HG03469 (cell line): ENCODE results near the gene LEPR.
"Not testable (repeated sequence)": the region's sequence is repeated elsewhere in the genome, so short reads cannot be mapped to it uniquely, and the experiment has no call there.

ENCODE experiments used
- ATAC-seq: cut with Tn5 transposase; IDR thresholded peaks from one replicate; pipeline ENCODE4 v1.9.1; 2021; ENCODE audit warnings: mild to moderate bottlenecking, moderate library complexity, moderate number of reproducible peaks; ENCODE audit not compliant: unreplicated experiment

The LEPR gene, protein sequence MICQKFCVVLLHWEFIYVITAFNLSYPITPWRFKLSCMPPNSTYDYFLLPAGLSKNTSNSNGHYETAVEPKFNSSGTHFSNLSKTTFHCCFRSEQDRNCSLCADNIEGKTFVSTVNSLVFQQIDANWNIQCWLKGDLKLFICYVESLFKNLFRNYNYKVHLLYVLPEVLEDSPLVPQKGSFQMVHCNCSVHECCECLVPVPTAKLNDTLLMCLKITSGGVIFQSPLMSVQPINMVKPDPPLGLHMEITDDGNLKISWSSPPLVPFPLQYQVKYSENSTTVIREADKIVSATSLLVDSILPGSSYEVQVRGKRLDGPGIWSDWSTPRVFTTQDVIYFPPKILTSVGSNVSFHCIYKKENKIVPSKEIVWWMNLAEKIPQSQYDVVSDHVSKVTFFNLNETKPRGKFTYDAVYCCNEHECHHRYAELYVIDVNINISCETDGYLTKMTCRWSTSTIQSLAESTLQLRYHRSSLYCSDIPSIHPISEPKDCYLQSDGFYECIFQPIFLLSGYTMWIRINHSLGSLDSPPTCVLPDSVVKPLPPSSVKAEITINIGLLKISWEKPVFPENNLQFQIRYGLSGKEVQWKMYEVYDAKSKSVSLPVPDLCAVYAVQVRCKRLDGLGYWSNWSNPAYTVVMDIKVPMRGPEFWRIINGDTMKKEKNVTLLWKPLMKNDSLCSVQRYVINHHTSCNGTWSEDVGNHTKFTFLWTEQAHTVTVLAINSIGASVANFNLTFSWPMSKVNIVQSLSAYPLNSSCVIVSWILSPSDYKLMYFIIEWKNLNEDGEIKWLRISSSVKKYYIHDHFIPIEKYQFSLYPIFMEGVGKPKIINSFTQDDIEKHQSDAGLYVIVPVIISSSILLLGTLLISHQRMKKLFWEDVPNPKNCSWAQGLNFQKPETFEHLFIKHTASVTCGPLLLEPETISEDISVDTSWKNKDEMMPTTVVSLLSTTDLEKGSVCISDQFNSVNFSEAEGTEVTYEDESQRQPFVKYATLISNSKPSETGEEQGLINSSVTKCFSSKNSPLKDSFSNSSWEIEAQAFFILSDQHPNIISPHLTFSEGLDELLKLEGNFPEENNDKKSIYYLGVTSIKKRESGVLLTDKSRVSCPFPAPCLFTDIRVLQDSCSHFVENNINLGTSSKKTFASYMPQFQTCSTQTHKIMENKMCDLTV

DNA sequence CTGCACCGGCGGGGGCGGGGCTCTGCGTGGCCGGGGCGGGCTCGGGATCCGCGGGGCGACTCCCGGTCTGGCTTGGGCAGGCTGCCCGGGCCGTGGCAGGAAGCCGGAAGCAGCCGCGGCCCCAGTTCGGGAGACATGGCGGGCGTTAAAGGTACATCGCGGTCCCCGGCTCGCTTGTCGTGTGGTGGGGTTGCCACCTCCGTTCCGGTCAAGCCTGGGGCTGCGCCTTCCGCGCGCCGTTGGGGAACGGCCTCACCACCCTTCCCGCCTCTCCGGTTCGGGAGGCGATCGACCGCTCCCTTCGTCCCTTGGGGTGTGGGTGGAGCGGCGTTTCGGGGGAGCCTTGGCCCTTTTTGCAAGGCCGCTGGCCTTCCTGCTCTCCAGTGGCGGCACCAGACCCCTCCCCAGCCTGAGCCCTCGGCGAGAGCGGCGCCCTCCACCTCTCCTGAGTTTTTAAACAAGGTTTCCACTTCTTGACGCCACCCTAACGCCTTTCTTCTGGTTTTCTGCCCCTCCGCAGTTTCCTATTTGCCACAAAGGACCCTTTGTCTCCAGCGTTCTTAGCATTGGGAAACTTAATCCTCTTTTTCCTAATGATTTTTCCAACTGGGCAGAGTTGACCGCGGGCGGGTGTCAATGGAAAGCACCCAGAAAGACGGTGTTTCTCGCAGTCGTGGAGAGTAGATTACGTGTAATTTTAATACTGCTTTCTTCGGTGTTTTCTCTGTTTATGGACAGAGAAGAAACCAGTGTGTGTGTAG is at the start of gene LEPR, which contains the start of gene LEPROT:
TSS of gene LEPR (plus strand) at position 79 of the 761 bp plus-strand sequence. CDS start 144,898 bp downstream, outside the sequence.
TSS of gene LEPROT (plus strand) at position 79 of the 761 bp plus-strand sequence. CDS start at position 136, 57 bp downstream.
- ATAC-seq, result no peak

DNA sequence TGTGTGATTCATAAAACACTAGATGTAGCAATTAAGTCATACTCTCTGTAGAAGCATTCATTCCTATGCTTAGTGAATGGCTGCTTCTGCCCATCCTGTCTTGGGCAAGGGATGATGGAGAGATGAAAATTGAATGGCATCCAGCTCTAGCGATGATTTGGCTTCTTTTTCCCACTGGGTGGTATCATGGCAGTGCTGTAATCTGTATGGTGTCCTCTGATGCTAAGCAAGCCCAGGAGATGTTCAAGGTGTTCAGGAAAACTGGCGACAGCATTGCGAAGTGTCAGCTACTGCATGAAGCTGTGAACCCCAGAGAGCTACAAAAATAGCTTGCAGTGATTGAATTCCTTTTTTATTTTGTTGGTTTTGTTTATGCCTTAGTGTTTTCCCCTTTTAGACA is 48.9 kb upstream of the LEPR start:
- no peak for ATAC-seq

DNA sequence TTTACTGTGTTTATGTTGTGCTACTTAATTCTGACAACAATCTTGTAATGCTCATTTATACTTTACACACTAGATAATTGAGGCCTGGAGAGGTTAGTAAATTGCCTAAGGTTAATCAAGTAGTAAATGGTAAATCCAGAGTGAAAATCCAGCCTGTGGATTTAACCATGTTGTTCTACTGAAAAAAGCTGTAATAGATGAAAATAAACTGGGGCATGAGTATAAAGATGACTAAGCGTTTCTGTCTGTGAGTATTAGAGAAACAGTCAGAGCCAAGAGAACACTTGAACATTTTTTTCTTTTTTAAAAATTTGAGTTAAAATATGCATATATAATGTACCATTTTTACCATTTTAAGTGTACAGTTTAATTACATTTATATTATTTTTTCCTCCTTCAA is 47.9 kb upstream of the LEPR start:
- ATAC-seq, result no peak

DNA sequence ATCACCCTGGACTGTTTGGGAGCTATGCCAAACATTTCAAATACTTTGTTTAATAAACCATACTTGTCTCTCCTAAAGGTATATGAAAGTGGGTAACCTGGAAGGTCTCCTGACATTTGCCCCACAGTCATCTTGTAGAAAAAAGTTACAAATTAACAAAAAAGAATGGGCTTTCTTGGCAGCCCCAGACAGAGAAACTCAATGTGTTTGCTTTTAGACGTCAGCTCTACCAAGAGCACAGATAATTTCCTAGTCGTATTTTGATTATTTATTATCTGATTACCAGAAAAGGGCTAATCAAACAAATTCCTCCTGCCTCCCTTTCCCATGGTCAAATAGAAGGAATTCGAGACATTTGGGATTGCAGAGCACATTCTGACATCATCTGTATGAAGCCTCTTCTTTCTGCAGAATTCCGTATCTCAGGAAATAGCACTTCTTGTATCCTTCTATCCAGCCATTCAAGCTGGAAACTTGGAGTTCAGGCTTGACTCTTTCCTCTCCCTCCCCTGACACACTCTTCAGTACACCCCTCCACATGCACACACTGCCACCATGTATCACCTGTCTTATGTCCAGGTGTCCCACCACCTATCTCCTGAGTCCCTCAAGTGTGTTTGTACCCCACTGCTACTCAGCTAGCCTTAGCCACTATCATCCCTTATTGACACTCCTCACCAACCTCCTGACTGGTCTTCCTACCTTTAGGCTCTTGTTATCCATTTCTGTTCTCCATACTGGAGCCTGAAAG is 42.8 kb upstream of the LEPR start:
- no peak for ATAC-seq

DNA sequence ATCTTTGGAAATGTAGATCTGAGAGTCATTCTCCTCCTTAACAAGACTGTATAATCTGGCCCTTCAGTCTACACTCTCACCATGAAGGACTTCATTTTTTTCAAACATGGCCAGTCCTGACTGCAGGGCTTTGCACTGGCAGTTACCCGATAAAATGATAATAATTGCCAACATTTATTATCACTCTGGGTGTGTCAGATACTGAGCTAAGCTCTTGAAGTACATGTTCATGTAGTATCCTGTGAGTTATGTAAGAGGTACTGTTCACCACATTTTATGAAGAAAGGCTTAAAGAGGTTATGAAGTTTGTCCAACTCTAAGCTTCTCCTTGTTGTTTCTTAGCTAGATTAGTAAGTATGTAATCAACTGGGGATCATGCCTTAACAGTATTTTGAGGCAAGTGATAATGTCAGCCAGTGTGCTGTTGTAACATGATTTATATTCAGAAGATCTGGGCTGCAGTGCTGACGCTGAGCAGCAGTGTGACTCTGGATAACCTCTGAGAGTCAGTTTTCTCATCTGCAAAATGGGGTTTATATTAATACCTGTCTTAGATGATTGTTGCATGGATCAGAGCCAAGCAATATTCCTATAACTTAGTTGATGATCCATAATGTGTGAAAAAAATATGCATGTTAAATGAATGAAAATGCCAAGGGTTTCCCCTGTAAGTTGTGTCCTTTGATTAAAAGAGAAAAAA is 42.1 kb upstream of the LEPR start:
- no peak for ATAC-seq

DNA sequence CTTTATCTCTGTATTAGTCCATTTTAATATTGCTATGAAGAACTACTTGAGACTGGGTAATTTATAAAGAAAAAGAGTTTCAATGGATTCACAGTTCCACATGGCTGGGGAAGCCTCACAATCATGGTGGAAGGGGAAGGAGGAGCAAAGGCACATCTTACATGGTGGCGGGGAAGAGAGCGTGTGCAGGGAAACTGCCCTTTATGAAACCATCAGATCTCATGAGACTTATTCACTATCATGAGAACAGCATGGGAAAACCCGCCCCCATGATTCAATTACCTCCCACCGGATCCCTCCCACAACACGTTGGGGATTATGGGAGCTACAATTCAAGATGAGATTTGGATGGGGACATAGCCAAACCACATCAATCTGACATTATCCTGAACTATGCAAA is 36.0 kb upstream of the LEPR start:
- ATAC-seq, result not testable (repeated sequence)

DNA sequence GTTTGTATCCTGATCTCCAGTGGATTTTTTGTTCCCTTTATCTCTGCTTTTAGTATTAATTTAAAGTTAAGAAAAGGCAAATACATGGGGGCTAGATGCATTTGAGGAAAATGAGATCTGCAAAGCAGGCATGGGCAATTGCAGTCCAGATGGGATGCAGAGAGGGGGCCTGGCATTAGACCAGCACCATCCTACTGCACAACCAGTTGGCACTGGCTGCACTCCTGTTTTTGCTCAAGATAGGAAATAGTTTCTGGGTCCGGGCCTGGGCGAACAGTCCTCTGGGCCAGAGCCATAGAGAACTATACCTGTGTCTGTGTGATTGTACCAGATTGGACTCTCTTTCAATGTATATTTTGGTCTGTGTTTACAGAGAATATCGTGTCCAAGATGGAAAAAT is 34.0 kb upstream of the LEPR start:
- no peak for ATAC-seq

DNA sequence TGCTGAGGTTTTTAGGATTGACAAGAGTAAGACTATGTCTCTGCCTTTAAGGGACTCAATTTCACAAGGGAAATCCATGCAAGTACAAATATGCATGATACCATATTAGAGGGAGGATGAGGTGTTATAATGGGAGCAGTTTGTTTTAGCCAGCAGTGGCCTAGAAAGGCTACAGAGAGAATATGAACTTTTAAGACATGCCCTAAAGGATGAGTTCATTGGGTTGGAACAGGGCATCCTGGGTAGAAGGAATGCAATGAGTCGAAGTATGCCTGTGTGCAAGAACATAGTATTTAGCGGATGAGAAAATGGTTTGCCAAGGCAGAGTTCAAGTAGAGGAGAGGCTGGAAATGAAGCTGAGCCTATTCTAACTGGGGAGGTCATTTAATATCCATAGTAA is 32.6 kb upstream of the LEPR start:
- no peak for ATAC-seq

DNA sequence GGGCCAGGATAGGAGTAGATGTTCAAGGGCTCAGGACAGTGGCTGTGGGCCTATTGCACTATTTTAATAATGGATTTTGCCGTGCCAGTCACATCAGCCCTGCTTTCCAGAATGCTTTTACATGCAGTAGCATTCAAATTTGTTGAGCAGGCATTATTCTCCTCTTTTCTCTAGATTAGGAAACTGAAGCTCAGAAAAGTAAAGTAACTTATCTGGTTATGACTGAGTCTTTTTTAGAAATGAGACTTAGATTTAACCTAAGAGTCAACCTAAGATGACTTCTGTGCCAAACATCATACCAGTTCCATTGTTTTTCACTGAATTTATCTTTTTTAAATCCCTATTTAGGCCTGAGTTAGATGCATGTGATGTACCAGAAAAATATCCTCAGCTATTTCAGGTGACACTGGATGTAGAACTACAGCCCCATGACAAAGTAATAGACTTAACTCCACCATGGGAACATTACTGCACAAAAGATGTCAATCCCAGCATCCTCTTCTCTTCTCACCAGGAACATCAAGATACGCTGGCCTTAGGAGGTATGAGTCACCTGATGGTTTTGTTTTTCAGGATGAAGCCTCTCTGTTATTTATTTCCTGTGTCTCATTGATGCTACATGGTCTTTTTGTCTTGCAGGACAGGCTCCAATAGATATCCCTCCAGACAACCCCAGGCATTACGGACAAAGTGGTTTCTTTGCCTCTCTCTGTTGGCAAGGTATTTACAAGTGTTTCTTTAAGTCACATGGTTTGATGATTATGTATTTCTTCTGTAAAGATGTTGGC is 31.4 kb upstream of the LEPR start:
- no peak for ATAC-seq

DNA sequence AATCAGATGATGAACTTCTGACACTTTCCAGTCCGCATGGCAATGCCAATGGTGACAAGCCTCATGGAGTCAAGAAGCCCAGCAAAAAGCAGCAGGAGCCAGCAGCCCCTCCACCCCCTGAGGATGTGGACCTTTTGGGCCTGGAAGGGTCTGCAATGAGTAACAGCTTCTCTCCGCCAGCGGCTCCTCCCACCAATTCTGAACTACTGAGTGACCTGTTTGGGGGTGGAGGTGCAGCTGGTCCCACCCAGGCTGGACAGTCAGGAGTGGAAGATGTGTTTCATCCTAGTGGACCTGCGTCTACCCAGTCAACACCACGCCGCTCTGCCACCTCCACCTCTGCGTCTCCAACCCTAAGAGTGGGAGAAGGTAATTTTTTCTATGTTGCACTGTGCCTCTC is 28.0 kb upstream of the LEPR start:
- ATAC-seq, result no peak

DNA sequence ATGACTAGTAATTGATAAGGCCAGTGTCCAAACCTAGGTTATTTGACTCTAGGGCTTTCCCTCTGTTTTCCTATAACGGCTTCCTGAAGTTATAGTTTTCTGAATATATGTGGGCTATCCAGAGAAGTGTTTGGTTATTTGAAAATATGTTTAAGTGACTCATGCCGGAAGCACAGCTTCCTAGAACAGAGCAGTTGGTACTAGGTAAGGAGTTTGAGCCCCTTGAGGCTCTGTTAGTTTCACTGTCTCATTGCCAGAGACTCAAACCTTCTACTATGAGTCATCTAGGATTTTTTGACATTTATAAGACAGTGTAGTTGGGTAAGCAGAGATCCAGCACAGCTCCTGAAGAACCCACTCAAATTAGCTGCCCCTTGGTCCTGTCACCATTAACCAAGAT is 27.1 kb upstream of the LEPR start:
- ATAC-seq, result peak; percentile 99

DNA sequence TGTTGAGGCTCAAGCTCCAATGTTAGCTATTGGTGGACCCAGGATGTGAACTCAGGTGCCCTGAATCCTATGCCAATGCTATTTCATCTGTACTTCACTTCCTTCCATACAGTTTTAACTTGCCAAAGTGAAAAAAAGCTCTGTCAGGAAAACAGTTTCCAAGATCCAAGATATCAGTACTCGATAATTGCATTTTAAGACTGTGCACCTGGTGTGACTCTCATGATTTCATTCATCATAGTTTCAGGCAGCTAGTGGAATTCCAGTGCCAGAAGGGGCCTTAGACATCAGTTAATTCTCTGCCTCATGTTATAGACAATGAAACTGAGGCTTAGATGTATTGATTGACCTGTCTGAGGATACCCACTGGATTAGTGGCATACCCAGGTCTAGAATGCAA is 26.5 kb upstream of the LEPR start:
- ATAC-seq, result no peak

DNA sequence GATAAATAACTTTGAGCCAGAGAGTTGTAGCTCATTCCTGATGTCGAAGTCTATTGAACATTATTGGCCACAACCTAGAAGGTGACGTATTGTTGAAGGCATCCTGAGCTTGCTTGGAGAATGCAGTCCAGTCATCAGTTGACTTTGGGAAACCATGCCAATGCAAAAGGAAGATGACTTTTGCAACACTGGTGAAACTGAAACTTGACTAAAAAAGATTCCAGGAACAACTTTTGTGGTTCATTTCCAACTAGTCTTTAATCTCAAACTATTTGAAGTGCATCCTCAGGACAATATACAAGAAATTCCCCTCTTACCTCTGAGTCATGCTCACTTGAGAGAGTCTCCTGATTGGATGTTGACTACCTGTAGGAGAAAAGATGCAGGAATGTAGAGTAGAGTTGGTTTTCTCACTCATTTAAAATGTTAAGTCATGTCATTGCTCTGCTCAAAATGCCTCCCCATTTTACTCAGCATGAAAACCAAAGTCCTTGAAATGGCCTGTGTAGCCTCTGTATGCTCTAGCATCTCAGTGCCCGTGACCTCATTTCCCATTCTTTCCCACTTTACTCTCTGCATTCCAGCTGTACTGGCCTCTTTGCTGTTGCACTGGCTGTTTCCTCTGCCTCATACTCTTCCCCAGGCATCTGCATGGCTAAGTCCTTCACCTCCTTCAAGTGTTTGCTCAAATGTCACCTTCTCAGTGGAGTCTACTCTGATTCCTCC is 24.4 kb upstream of the LEPR start:
- ATAC-seq, result no peak

DNA sequence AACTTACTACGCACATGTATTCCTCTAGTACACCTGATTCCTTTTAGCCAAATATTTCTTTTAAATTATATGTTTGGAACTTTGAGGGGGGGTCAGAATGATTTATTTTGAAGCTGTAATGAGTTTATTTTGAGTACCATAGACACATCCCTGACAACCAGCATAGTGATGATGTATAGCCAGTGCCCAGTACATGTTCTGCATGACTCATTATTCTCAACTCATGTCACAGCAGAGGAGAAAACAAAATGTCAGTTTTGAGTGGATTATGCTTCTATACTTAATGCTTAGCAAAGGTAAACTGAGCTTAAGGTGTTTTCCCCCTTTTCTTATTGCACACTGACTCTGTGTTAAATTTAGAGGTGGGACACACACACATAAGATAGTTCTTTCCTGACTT is 22.4 kb upstream of the LEPR start:
- ATAC-seq, result no peak

DNA sequence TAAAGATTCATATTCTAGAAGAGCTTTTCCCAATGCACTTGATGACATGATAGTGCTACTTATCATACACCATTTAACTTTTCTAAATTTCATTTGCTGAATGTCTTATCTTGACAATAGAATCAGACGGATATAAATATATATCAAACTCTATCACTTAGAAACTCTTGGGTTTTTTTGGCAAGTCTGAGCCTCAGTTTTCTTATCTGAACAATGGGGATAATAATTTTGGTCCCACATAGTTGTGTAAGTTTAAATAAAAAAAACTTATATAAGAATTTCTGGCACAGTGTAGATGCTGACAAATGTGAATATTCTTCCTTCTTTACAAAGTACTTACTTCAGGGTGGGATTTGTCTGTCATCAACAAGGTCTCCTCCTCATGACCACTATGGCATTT is 21.5 kb upstream of the LEPR start:
- no peak for ATAC-seq

DNA sequence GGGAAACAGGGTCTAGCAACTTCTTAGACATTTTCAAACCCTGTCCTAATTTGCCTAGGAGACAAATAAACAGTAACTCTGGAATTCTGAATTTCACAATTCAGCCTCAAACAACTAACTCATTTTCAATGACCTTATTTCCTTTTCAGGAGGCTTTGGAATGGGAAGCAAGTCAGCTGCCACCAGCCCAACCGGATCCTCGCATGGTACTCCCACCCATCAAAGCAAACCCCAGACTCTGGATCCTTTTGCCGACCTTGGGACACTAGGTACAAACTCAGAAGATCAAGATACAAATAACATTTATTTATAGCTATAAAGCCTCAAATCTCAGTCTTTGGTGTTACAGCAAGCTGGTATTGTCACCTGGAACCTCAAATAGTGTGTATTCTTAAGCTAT is 18.9 kb upstream of the LEPR start:
- ATAC-seq, result no peak

DNA sequence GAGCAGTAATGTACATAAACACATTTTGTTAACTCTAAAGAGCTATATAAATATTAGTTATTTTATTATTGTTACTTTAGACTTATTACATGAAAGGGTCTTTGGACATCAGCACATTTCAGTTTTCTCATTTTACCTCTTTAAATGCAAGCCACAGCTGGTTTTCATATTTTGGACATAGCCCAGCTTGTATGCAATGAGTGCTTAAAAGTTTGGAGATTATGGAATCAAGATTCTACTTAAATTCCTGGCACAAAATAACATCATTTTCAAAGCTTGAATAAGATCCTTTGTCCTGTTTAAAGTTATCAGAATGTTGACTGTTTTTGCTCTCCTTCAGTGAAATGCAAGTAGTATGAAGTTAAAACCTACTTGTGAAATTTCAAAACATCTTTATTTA is 15.5 kb upstream of the LEPR start:
- no peak for ATAC-seq

DNA sequence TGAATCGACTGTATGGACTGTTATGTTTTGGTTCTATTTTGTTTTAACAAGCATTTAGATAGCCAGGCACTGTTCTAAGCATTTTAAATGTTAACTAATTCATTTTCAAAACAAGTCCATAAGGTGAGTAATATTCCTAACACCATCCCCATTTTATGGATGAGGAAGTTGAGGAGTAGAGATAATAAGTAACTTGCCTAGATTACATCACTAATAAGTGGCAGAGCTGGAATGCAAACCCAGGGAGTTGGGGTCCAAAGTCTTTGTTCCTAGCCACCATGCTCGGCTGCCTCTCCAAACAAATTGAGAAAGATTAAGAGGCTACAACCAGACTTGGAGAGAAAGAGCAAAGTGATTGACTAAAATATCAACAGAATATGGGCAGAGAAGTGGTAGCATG is 12.6 kb upstream of the LEPR start:
- no peak for ATAC-seq
